H9 (cell line): ENCODE data around the gene AP3S1. TPM values are rescaled to one million over a fixed set of nuclear protein-coding genes. Genes with fewer than 3 reads are reported as not detected.

Source experiments
- DNase-seq: peaks from one replicate; pipeline ENCODE4 v3.0.0-alpha.2; 2017
- H2AFZ ChIP-seq: one replicate; pipeline ENCODE4 v1.6.1; 2013; ENCODE audit warnings: mild to moderate bottlenecking, low read length, control low read depth, moderate library complexity
- H2AK5ac ChIP-seq: 2 replicates; pipeline ENCODE4 v1.6.1; 2013; ENCODE audit warnings: low read length, control low read depth, mixed read lengths; ENCODE audit not compliant: insufficient read length
- H2BK120ac ChIP-seq: one replicate; pipeline ENCODE4 v1.6.1; 2013; ENCODE audit warnings: low read depth, mild to moderate bottlenecking, low read length, control low read depth, inconsistent platforms; ENCODE audit not compliant: poor library complexity, severe bottlenecking
- H2BK12ac ChIP-seq: 2 replicates; pipeline ENCODE4 v1.6.1; 2013; ENCODE audit warnings: low read length, control low read depth, mixed read lengths, low read depth; ENCODE audit not compliant: insufficient read length
- H2BK15ac ChIP-seq: 2 replicates; pipeline ENCODE4 v1.6.1; 2013; ENCODE audit warnings: low read depth, low read length, control low read depth
- H2BK20ac ChIP-seq: one replicate; pipeline ENCODE4 v1.6.1; 2013; ENCODE audit warnings: low read depth, mild to moderate bottlenecking, low read length, control low read depth, inconsistent platforms; ENCODE audit not compliant: poor library complexity, severe bottlenecking
- H2BK5ac ChIP-seq: 2 replicates; pipeline ENCODE4 v1.6.1; 2013; ENCODE audit warnings: low read length, control low read depth, mixed read lengths; ENCODE audit not compliant: insufficient read length
- H3K14ac ChIP-seq: 2 replicates; pipeline ENCODE4 v1.6.1; 2013; ENCODE audit warnings: low read length, control low read depth; ENCODE audit not compliant: insufficient read depth
- H3K18ac ChIP-seq: 2 replicates; pipeline ENCODE4 v1.6.1; 2013; ENCODE audit warnings: low read depth, mild to moderate bottlenecking, mixed read lengths, low read length, control low read depth; ENCODE audit not compliant: insufficient read length
- H3K23ac ChIP-seq: 2 replicates; pipeline ENCODE4 v1.6.1; 2013; ENCODE audit warnings: low read length, control low read depth, mixed read lengths, low read depth; ENCODE audit not compliant: insufficient read length
- H3K23me2 ChIP-seq: 2 replicates; pipeline ENCODE4 v1.6.1; 2013; ENCODE audit warnings: low read depth, mild to moderate bottlenecking, mixed read lengths, low read length, control low read depth; ENCODE audit not compliant: insufficient read length, poor library complexity, severe bottlenecking
- H3K27ac ChIP-seq: 2 replicates; pipeline ENCODE4 v1.5.1; 2013; ENCODE audit warnings: low read length, control low read depth, mixed read lengths, low read depth; ENCODE audit not compliant: insufficient read length
- H3K27me3 ChIP-seq: 2 replicates; pipeline ENCODE4 v1.6.1; 2013; ENCODE audit warnings: low read length, control low read depth, inconsistent platforms; ENCODE audit not compliant: insufficient read depth
- H3K4ac ChIP-seq: 2 replicates; pipeline ENCODE4 v1.6.1; 2013; ENCODE audit warnings: low read depth, mild to moderate bottlenecking, control low read depth, inconsistent platforms, low read length, moderate library complexity
- H3K4me1 ChIP-seq: 2 replicates; pipeline ENCODE4 v1.6.1; 2013; ENCODE audit warnings: low read length, control low read depth, inconsistent platforms; ENCODE audit not compliant: insufficient read depth
- H3K4me2 ChIP-seq: 2 replicates; pipeline ENCODE4 v1.6.1; 2013; ENCODE audit warnings: low read length, control low read depth, mixed read lengths; ENCODE audit not compliant: insufficient read length, insufficient read depth
- H3K56ac ChIP-seq: 2 replicates; pipeline ENCODE4 v1.6.1; 2013; ENCODE audit warnings: low read depth, mild to moderate bottlenecking, mixed read lengths, low read length, control low read depth; ENCODE audit not compliant: insufficient read length
- H3K79me1 ChIP-seq: 2 replicates; pipeline ENCODE4 v1.6.1; 2013; ENCODE audit warnings: low read depth, mild to moderate bottlenecking, moderate library complexity, low read length, control low read depth, inconsistent platforms; ENCODE audit not compliant: insufficient read depth, poor library complexity, severe bottlenecking
- H3K79me2 ChIP-seq: 2 replicates; pipeline ENCODE4 v1.6.1; 2013; ENCODE audit warnings: low read length, control low read depth, inconsistent platforms; ENCODE audit not compliant: insufficient read depth
- H3K9ac ChIP-seq: 2 replicates; pipeline ENCODE4 v1.6.1; 2013; ENCODE audit warnings: low read length, control low read depth, mixed read lengths; ENCODE audit not compliant: insufficient read length; ENCODE audit errors: extremely low read depth
- H3K9me3 ChIP-seq: one replicate; pipeline ENCODE4 v1.6.1; 2013; ENCODE audit warnings: low read depth, low read length, inconsistent platforms; ENCODE audit not compliant: control insufficient read depth
- H3T11ph ChIP-seq: one replicate; pipeline ENCODE4 v1.6.1; 2013; ENCODE audit warnings: mild to moderate bottlenecking, low read length, control low read depth, inconsistent platforms
- H4K20me1 ChIP-seq: one replicate; pipeline ENCODE4 v1.6.1; 2013; ENCODE audit not compliant: control insufficient read depth, insufficient read length, insufficient read depth
- H4K5ac ChIP-seq: 2 replicates; pipeline ENCODE4 v1.6.1; 2013; ENCODE audit warnings: low read depth, mild to moderate bottlenecking, mixed read lengths, low read length, control low read depth; ENCODE audit not compliant: insufficient read length
- H4K8ac ChIP-seq: replicated peaks from 2 replicates; pipeline ENCODE4 v1.6.1; 2013; ENCODE audit warnings: low read length, control low read depth, mixed read lengths, low read depth; ENCODE audit not compliant: insufficient read length
- H4K91ac ChIP-seq: 2 replicates; pipeline ENCODE4 v1.6.1; 2013; ENCODE audit warnings: low read depth, mild to moderate bottlenecking, moderate library complexity, mixed read lengths, low read length, control low read depth; ENCODE audit not compliant: insufficient read length
- H3K27ac Mint-ChIP-seq, 3 experiments: 2 replicates in 2 of 3; 3 replicates in 1 of 3; pipeline ENCODE4 v1.8.0; 2020 to 2021; ENCODE audit warnings: mixed read lengths in 3 of 3, mild to moderate bottlenecking in 1 of 3, moderate library complexity in 1 of 3
- H3K27me3 Mint-ChIP-seq: 2 replicates; pipeline ENCODE4 v1.8.0; 2021; ENCODE audit warnings: low read depth, mild to moderate bottlenecking, moderate library complexity, mixed read lengths
- H3K36me3 Mint-ChIP-seq, 3 experiments: 2 replicates in 2 of 3; 3 replicates in 1 of 3; pipeline ENCODE4 v1.8.0; 2020 to 2021; ENCODE audit warnings: low read depth in 3 of 3, mixed read lengths in 3 of 3; ENCODE audit not compliant: insufficient read depth in 1 of 3
- H3K4me1 Mint-ChIP-seq, 2 experiments: 2 replicates each; pipeline ENCODE4 v1.8.0; 2020; ENCODE audit warnings: mixed read lengths in 2 of 2
- H3K4me3 Mint-ChIP-seq, 2 experiments: 2 replicates in 1 of 2; 3 replicates in 1 of 2; pipeline ENCODE4 v1.8.0; 2020 to 2021; ENCODE audit warnings: mild to moderate bottlenecking in 2 of 2, mixed read lengths in 2 of 2, moderate library complexity in 1 of 2
- H3K9me3 Mint-ChIP-seq, 2 experiments: 2 replicates in 1 of 2; 3 replicates in 1 of 2; pipeline ENCODE4 v1.8.0; 2020; ENCODE audit warnings: mild to moderate bottlenecking in 2 of 2, mixed read lengths in 2 of 2, moderate library complexity in 1 of 2
- WGBS: extraction: QIAGEN DNeasy Blood & Tissue Kit; methylation state at CpG from one replicate; pipeline ENCODE4 v1.1.7; 2013; ENCODE audit warnings: missing lambda C conversion rate, low lambda C conversion rate, mixed read lengths; ENCODE audit not compliant: insufficient read length; ENCODE audit errors: extremely low coverage; 5-methylcytosine and 5-hydroxymethylcytosine counted together
- total RNA-seq: library from RNA; stranded (reverse); gene quantifications from 2 replicates; pipeline ENCODE4 v1.2.1, GENCODE V29; 2021
- TF ChIP-seq, protein P1 (sequence below): fragments of 200-600 bp; sonication (generic); conservative IDR thresholded peaks from 3 replicates; pipeline ENCODE4 v1.8.0; 2021; ENCODE audit warnings: antibody characterized with exemption, mild to moderate bottlenecking

The AP3S1 gene
- total RNA-seq, 1 experiment from 2014 or later = 78.4 TPM

DNA sequence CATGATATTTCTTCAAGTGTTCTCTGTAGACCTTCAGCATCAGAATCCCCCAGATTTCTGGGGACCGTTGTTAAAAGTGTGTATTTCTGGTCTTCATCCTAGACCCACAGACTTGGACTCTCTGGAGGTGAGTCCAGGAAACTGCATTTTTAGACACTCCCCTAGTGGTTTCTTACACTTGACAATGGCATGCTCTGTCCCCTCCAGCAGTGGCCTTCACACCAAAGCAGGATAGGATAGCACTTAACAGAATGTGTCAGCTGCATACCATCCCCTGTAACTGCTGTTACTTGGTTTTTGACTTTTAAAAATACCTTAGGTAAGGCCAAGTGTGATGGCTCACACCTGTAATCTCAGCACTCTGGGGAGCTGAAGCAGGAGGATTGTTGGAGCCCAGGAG is 46.0 kb upstream of the AP3S1 start:
- Histone ChIP-seq H2BK5ac (no peak overlapping the region), H2BK15ac (no peak overlapping the region), H2BK120ac (no peak overlapping the region), H3K23me2 (no peaks in the 10 kb centered on the region), H3K56ac (no peak overlapping the region), H3K79me1 (no peaks in the 10 kb centered on the region), H3K23ac (no peak overlapping the region), H3K79me2 (no peaks in the 10 kb centered on the region), H3K9me3 (no peaks in the 10 kb centered on the region), H3K9ac (no peak overlapping the region), H4K20me1 (no peaks in the 10 kb centered on the region), H4K5ac (no peak overlapping the region), H3K4me1 (no peaks in the 10 kb centered on the region), H2BK12ac (no peak overlapping the region), H3K4me2 (no peak overlapping the region), H3K18ac (no peak overlapping the region), H3K27me3 (no peaks in the 10 kb centered on the region), H3K4ac (no peak overlapping the region), H3K27ac (no peak overlapping the region), H3T11ph (no peak overlapping the region), H3K14ac (no peak overlapping the region), H2BK20ac (no peak overlapping the region), H2AK5ac (no peak overlapping the region), H4K91ac (no peak overlapping the region), H2AFZ (no peak overlapping the region), H4K8ac (no peak overlapping the region)
- no CpG with 5 or more reads among the region's 1 CpG for WGBS
- Mint-ChIP-seq H3K36me3 (no peaks in the 10 kb centered on the region), H3K9me3 (no peaks in the 10 kb centered on the region), H3K4me3 (no peak overlapping the region), H3K27me3 (peaks cover 2% of the 10 kb centered on the region; the same call in 1 of the 2 replicates), H3K4me1 (no peaks in the 10 kb centered on the region), H3K27ac (no peak overlapping the region)
- DNase-seq = no peak
- TF ChIP-seq, protein P1, sequence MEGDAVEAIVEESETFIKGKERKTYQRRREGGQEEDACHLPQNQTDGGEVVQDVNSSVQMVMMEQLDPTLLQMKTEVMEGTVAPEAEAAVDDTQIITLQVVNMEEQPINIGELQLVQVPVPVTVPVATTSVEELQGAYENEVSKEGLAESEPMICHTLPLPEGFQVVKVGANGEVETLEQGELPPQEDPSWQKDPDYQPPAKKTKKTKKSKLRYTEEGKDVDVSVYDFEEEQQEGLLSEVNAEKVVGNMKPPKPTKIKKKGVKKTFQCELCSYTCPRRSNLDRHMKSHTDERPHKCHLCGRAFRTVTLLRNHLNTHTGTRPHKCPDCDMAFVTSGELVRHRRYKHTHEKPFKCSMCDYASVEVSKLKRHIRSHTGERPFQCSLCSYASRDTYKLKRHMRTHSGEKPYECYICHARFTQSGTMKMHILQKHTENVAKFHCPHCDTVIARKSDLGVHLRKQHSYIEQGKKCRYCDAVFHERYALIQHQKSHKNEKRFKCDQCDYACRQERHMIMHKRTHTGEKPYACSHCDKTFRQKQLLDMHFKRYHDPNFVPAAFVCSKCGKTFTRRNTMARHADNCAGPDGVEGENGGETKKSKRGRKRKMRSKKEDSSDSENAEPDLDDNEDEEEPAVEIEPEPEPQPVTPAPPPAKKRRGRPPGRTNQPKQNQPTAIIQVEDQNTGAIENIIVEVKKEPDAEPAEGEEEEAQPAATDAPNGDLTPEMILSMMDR = no peak
